C4-2B (cell line): ENCODE data around the gene PAK2.

Experiments
- ZFX ChIP-seq: fragments of 450-650 bp; IDR thresholded peaks from 2 replicates; pipeline ENCODE4 v1.6.1; 2017
- TF ChIP-seq, protein P1 (sequence below): fragments of 450-650 bp; conservative IDR thresholded peaks from 2 replicates; pipeline ENCODE4 v1.5.1; 2017; ENCODE audit warnings: mild to moderate bottlenecking

DNA sequence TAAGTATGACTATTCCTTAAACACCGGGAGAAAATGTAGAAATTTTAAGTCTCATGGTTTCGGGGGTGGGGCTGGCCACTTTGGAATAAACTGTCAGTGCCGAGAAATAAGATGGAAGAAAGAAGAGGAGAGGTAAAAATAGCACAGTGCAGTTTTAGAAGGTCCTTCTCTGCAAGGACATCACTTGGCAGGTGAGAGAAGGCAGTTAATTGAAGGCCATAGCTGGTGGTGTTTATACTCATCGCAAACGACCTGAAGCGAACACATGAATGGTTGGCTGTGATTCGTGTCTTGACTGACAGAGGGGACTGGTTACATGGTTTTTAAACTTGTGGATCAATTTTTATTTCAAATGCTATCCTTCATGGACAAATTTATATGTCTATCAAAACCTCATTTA, 73.2 kb downstream of the PAK2 start:
- TF ChIP-seq, protein P1, sequence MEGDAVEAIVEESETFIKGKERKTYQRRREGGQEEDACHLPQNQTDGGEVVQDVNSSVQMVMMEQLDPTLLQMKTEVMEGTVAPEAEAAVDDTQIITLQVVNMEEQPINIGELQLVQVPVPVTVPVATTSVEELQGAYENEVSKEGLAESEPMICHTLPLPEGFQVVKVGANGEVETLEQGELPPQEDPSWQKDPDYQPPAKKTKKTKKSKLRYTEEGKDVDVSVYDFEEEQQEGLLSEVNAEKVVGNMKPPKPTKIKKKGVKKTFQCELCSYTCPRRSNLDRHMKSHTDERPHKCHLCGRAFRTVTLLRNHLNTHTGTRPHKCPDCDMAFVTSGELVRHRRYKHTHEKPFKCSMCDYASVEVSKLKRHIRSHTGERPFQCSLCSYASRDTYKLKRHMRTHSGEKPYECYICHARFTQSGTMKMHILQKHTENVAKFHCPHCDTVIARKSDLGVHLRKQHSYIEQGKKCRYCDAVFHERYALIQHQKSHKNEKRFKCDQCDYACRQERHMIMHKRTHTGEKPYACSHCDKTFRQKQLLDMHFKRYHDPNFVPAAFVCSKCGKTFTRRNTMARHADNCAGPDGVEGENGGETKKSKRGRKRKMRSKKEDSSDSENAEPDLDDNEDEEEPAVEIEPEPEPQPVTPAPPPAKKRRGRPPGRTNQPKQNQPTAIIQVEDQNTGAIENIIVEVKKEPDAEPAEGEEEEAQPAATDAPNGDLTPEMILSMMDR: no peak
- TF ChIP-seq ZFX: no peak
